ENCODE measurements around the gene PPFIA2. TPM values are rescaled to one million over a fixed set of nuclear protein-coding genes. Genes with fewer than 3 reads are reported as not detected.

PPFIA2 gene
- total and polyA plus RNA-seq, 7 experiments from 2014 or later, result not detected

GRCh38 chr12:81347404-81347803, 411.7 kb downstream of the PPFIA2 start:
- POLR2A ChIA-PET, result no interaction called here
- no peaks in the 10 kb centered on the region for H3K4me1 ChIP-seq (ENCODE audit: control insufficient read depth in 2 of 2, insufficient read depth in 2 of 2, low read length in 2 of 2)
- H3K4me3 Mint-ChIP-seq, result no peak overlapping the region
- no peaks in the 10 kb centered on the region for H3K4me1 Mint-ChIP-seq
- no peaks in the 10 kb centered on the region for H3K27me3 ChIP-seq (ENCODE audit: control insufficient read depth in 2 of 2, insufficient read depth in 2 of 2, low read length in 2 of 2)
- H3K4me3 ChIP-seq (ENCODE audit: low read length), result no peak overlapping the region
- H3K27me3 Mint-ChIP-seq, result no peaks in the 10 kb centered on the region
- H3K9me3 ChIP-seq (ENCODE audit: control insufficient read depth in 2 of 3, low read length in 3 of 3), result no peaks in the 10 kb centered on the region
- H3K27ac ChIP-seq (ENCODE audit: low read depth, low read length), result no peak overlapping the region
- no peaks in the 10 kb centered on the region for H3K36me3 ChIP-seq (ENCODE audit: control insufficient read depth in 2 of 3, insufficient read depth in 3 of 3, low read length in 3 of 3)
- ATAC-seq, result no peak
- peaks cover 0 to 6% (median 0%) of the 10 kb centered on the region in 11 donors for H3K9me3 Mint-ChIP-seq
- CTCF ChIA-PET, result no interaction called here
- intact Hi-C loops (cut with micrococcal nuclease), result no loop called here
- no peak overlapping the region for H3K27ac Mint-ChIP-seq
- no peaks in the 10 kb centered on the region for H3K36me3 Mint-ChIP-seq
- DNase-seq, result no peak

GRCh38 chr12:81340910-81341309, 418.2 kb downstream of the PPFIA2 start:
- Mint-ChIP-seq H3K9me3 (peaks cover 0 to 4% (median 0%) of the 10 kb centered on the region in 11 donors), H3K4me3 (no peak overlapping the region), H3K36me3 (no peaks in the 10 kb centered on the region), H3K27ac (no peak overlapping the region), H3K4me1 (no peaks in the 10 kb centered on the region), H3K27me3 (no peaks in the 10 kb centered on the region)
- Histone ChIP-seq H3K36me3 (ENCODE audit: control insufficient read depth in 2 of 3, insufficient read depth in 3 of 3, low read length in 3 of 3) (no peaks in the 10 kb centered on the region), H3K9me3 (ENCODE audit: control insufficient read depth in 2 of 3, low read length in 3 of 3) (no peaks in the 10 kb centered on the region), H3K27me3 (ENCODE audit: control insufficient read depth in 2 of 2, insufficient read depth in 2 of 2, low read length in 2 of 2) (no peaks in the 10 kb centered on the region), H3K4me3 (ENCODE audit: low read length) (no peak overlapping the region), H3K27ac (ENCODE audit: low read depth, low read length) (no peak overlapping the region), H3K4me1 (ENCODE audit: control insufficient read depth in 2 of 2, insufficient read depth in 2 of 2, low read length in 2 of 2) (no peaks in the 10 kb centered on the region)
- POLR2A ChIA-PET, result no interaction called here
- no peak for ATAC-seq
- no peak for DNase-seq
- CTCF ChIA-PET, result no interaction called here
- intact Hi-C loops (cut with micrococcal nuclease), result no loop called here

GRCh38 chr12:81339071-81339470, 420.1 kb downstream of the PPFIA2 start:
- H3K4me1 ChIP-seq (ENCODE audit: control insufficient read depth in 2 of 2, insufficient read depth in 2 of 2, low read length in 2 of 2), result no peaks in the 10 kb centered on the region
- ChIA-PET CTCF (no interaction called here), POLR2A (no interaction called here)
- DNase-seq (no peak), ATAC-seq (no peak)
- H3K4me3 ChIP-seq (ENCODE audit: low read length), result no peak overlapping the region
- H3K36me3 ChIP-seq (ENCODE audit: control insufficient read depth in 2 of 3, insufficient read depth in 3 of 3, low read length in 3 of 3), result no peaks in the 10 kb centered on the region
- H3K27ac ChIP-seq (ENCODE audit: low read depth, low read length), result no peak overlapping the region
- H3K27me3 Mint-ChIP-seq, result no peaks in the 10 kb centered on the region
- H3K36me3 Mint-ChIP-seq, result peaks cover 0 to 5% (median 0%) of the 10 kb centered on the region in 5 donors
- H3K27me3 ChIP-seq (ENCODE audit: control insufficient read depth in 2 of 2, insufficient read depth in 2 of 2, low read length in 2 of 2), result no peaks in the 10 kb centered on the region
- H3K9me3 Mint-ChIP-seq, result peaks cover 0 to 14% (median 0%) of the 10 kb centered on the region in 11 donors
- no peaks in the 10 kb centered on the region for H3K4me1 Mint-ChIP-seq
- H3K9me3 ChIP-seq (ENCODE audit: control insufficient read depth in 2 of 3, low read length in 3 of 3), result no peaks in the 10 kb centered on the region
- intact Hi-C loops (cut with micrococcal nuclease), result no loop called here
- H3K4me3 Mint-ChIP-seq, result no peak overlapping the region
- no peak overlapping the region for H3K27ac Mint-ChIP-seq

GRCh38 chr12:81337886-81338285, 421.3 kb downstream of the PPFIA2 start:
- CTCF ChIA-PET, result no interaction called here
- H3K9me3 ChIP-seq (ENCODE audit: control insufficient read depth in 2 of 3, low read length in 3 of 3), result no peaks in the 10 kb centered on the region
- H3K27ac Mint-ChIP-seq, result no peak overlapping the region
- H3K9me3 Mint-ChIP-seq, result peaks cover 0 to 14% (median 0%) of the 10 kb centered on the region in 11 donors
- no peak overlapping the region for H3K4me3 Mint-ChIP-seq
- peaks cover 0 to 5% (median 0%) of the 10 kb centered on the region in 5 donors for H3K36me3 Mint-ChIP-seq
- no peaks in the 10 kb centered on the region for H3K27me3 Mint-ChIP-seq
- intact Hi-C loops (cut with micrococcal nuclease), result no loop called here
- POLR2A ChIA-PET, result no interaction called here
- H3K36me3 ChIP-seq (ENCODE audit: control insufficient read depth in 2 of 3, insufficient read depth in 3 of 3, low read length in 3 of 3), result no peaks in the 10 kb centered on the region
- no peaks in the 10 kb centered on the region for H3K4me1 ChIP-seq (ENCODE audit: control insufficient read depth in 2 of 2, insufficient read depth in 2 of 2, low read length in 2 of 2)
- H3K27me3 ChIP-seq (ENCODE audit: control insufficient read depth in 2 of 2, insufficient read depth in 2 of 2, low read length in 2 of 2), result no peaks in the 10 kb centered on the region
- ATAC-seq (no peak), DNase-seq (no peak)
- no peak overlapping the region for H3K27ac ChIP-seq (ENCODE audit: low read depth, low read length)
- no peaks in the 10 kb centered on the region for H3K4me1 Mint-ChIP-seq
- H3K4me3 ChIP-seq (ENCODE audit: low read length), result no peak overlapping the region

GRCh38 chr12:81333812-81334211, 425.3 kb downstream of the PPFIA2 start:
- H3K9me3 ChIP-seq (ENCODE audit: control insufficient read depth in 2 of 3, low read length in 3 of 3), result no peaks in the 10 kb centered on the region
- intact Hi-C loops (cut with micrococcal nuclease), result no loop called here
- CTCF ChIA-PET, result no interaction called here
- no peaks in the 10 kb centered on the region for H3K27me3 ChIP-seq (ENCODE audit: control insufficient read depth in 2 of 2, insufficient read depth in 2 of 2, low read length in 2 of 2)
- POLR2A ChIA-PET, result no interaction called here
- H3K27ac ChIP-seq (ENCODE audit: low read depth, low read length), result no peak overlapping the region
- Mint-ChIP-seq H3K4me3 (no peak overlapping the region), H3K27ac (no peak overlapping the region), H3K9me3 (peaks cover 0 to 14% (median 0%) of the 10 kb centered on the region in 11 donors), H3K27me3 (no peaks in the 10 kb centered on the region), H3K4me1 (no peaks in the 10 kb centered on the region), H3K36me3 (peaks cover 0 to 5% (median 0%) of the 10 kb centered on the region in 5 donors)
- DNase-seq, result no peak
- no peaks in the 10 kb centered on the region for H3K4me1 ChIP-seq (ENCODE audit: control insufficient read depth in 2 of 2, insufficient read depth in 2 of 2, low read length in 2 of 2)
- no peak for ATAC-seq
- no peak overlapping the region for H3K4me3 ChIP-seq (ENCODE audit: low read length)
- H3K36me3 ChIP-seq (ENCODE audit: control insufficient read depth in 2 of 3, insufficient read depth in 3 of 3, low read length in 3 of 3), result no peaks in the 10 kb centered on the region

GRCh38 chr12:81332054-81332453, 427.1 kb downstream of the PPFIA2 start:
- Histone ChIP-seq H3K4me3 (ENCODE audit: low read length) (no peak overlapping the region), H3K27me3 (ENCODE audit: control insufficient read depth in 2 of 2, insufficient read depth in 2 of 2, low read length in 2 of 2) (no peaks in the 10 kb centered on the region), H3K27ac (ENCODE audit: low read depth, low read length) (no peak overlapping the region), H3K4me1 (ENCODE audit: control insufficient read depth in 2 of 2, insufficient read depth in 2 of 2, low read length in 2 of 2) (no peaks in the 10 kb centered on the region), H3K9me3 (ENCODE audit: control insufficient read depth in 2 of 3, low read length in 3 of 3) (no peaks in the 10 kb centered on the region), H3K36me3 (ENCODE audit: control insufficient read depth in 2 of 3, insufficient read depth in 3 of 3, low read length in 3 of 3) (no peaks in the 10 kb centered on the region)
- H3K27ac Mint-ChIP-seq, result no peak overlapping the region
- no peaks in the 10 kb centered on the region for H3K27me3 Mint-ChIP-seq
- H3K36me3 Mint-ChIP-seq, result peaks cover 0 to 5% (median 0%) of the 10 kb centered on the region in 5 donors
- ATAC-seq (no peak), DNase-seq (no peak)
- CTCF ChIA-PET, result no interaction called here
- POLR2A ChIA-PET, result no interaction called here
- H3K4me1 Mint-ChIP-seq, result no peaks in the 10 kb centered on the region
- peaks cover 0 to 11% (median 0%) of the 10 kb centered on the region in 11 donors for H3K9me3 Mint-ChIP-seq
- intact Hi-C loops (cut with micrococcal nuclease), result no loop called here
- no peak overlapping the region for H3K4me3 Mint-ChIP-seq

GRCh38 chr12:81330480-81330879, 428.7 kb downstream of the PPFIA2 start:
- no peaks in the 10 kb centered on the region for H3K27me3 ChIP-seq (ENCODE audit: control insufficient read depth in 2 of 2, insufficient read depth in 2 of 2, low read length in 2 of 2)
- Mint-ChIP-seq H3K27me3 (no peaks in the 10 kb centered on the region), H3K27ac (no peak overlapping the region), H3K4me1 (no peaks in the 10 kb centered on the region), H3K36me3 (peaks cover 0 to 5% (median 0%) of the 10 kb centered on the region in 5 donors), H3K4me3 (no peak overlapping the region), H3K9me3 (peaks cover 0 to 10% (median 0%) of the 10 kb centered on the region in 11 donors)
- no peaks in the 10 kb centered on the region for H3K4me1 ChIP-seq (ENCODE audit: control insufficient read depth in 2 of 2, insufficient read depth in 2 of 2, low read length in 2 of 2)
- intact Hi-C loops (cut with micrococcal nuclease), result no loop called here
- H3K27ac ChIP-seq (ENCODE audit: low read depth, low read length), result no peak overlapping the region
- no peaks in the 10 kb centered on the region for H3K9me3 ChIP-seq (ENCODE audit: control insufficient read depth in 2 of 3, low read length in 3 of 3)
- POLR2A ChIA-PET, result no interaction called here
- H3K36me3 ChIP-seq (ENCODE audit: control insufficient read depth in 2 of 3, insufficient read depth in 3 of 3, low read length in 3 of 3), result no peaks in the 10 kb centered on the region
- DNase-seq (no peak), ATAC-seq (no peak)
- CTCF ChIA-PET, result no interaction called here
- no peak overlapping the region for H3K4me3 ChIP-seq (ENCODE audit: low read length)
